Measurements from ENCODE around the gene TPT1. TPM values are rescaled to one million over a fixed set of nuclear protein-coding genes. Genes with fewer than 3 reads are reported as not detected.
A peak's percentile ranks its signal among the peaks of the same experiment; 100 is the strongest.

The TPT1 gene
- polyA plus RNA-seq, 5 donors = 7,824 to 10,165 (median 9,025) TPM

- DNase-seq = no peak
Observed at GRCh38 chr13:45336025-45336800, 4.8 kb downstream of the TPT1 start.

- no peak for DNase-seq
Observed at GRCh38 chr13:45335397-45336024, 5.5 kb downstream of the TPT1 start.

GRCh38 chr13:45333977-45334922 is 6.7 kb downstream of the TPT1 start:
- no peak for DNase-seq

DNA sequence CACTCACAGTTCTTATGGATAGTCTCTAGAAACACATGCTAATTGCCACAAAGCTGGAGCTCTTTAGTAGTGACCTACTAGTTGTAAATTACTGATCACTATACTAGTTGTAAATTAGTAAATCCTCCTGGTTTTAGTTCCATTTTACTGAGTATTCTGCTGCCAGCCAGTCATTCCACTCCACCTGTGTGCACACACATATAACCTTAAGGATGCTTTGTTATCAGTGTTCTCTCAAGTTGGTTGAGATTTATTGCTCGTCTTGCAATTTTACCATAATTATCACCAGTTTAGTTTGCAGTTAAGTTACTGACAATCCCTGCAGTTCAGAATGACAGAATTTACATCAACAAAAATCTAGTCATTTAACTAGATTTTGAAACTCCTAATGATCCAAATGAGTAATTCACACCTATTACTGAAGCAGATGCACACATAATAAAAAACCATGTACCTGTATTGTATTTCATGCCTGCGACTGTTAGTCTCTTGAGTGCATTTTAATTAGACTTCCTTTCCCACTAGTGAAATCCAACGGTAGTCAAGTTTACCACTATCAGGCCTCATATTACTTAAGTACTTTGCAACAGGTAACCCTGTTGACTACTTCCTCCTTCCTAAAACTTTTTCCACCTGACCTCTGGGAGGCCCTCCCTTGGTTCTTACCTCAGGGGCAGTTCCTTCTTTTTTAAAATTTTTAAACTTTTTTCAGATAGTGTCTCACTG is 7.6 kb downstream of the TPT1 start:
- no peak for DNase-seq

GRCh38 chr13:45332831-45333219 is 8.2 kb downstream of the TPT1 start:
- DNase-seq = no peak

- peak in 1 of 2 donors; percentile 45 for DNase-seq
Observed at GRCh38 chr13:45332036-45332830, 8.8 kb downstream of the TPT1 start.

- DNase-seq = no peak
Observed at GRCh38 chr13:45331692-45332035, 9.3 kb downstream of the TPT1 start.

DNA sequence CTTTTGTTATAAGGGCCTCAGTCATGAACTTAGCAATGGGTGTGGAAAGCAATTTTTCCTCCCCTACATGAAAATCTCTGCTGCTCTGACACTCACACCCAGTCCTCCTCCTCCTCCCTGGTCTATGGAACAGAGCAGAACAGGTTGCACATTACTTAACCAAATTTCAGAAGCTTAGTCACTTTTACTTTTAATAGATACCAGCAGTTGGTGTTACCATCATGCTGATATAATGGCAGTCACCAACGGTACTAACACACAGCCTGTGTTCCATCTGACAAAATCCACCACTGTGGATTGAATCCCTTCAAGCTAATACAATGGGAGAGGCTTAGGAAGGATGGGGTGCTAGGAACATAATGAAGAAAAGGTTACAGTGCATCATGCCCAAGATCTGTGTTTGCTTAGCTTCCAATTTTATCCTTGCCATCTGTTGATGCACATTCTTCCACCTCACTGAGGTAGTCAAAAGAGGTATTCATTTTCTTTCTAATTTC is 9.8 kb downstream of the TPT1 start:
- no peak for DNase-seq

DNA sequence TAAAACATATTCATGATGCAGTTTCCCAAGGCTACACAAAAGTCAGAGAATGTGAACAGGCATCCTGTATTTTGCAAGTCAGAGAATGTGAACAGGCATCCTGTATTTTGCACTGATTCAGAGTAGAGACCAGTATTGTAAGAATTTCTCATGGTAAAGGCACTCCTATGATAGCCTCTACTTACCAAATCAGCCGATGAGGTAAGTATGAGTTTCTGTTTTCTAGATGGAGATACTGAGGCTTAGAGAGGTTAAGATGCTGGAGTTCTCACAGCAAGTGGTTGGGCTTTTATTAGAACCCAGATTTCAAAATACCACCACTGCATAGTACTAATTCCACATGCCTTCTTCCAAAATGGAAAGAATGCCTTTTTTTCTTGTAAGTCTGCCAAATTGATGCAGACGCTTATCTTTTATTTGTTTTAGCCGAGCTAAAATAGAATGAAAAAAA is 12.3 kb downstream of the TPT1 start:
- peak in 1 of 2 donors; percentile 36 for DNase-seq

- DNase-seq = no peak
Observed at GRCh38 chr13:45327253-45327955, 13.6 kb downstream of the TPT1 start.

DNA sequence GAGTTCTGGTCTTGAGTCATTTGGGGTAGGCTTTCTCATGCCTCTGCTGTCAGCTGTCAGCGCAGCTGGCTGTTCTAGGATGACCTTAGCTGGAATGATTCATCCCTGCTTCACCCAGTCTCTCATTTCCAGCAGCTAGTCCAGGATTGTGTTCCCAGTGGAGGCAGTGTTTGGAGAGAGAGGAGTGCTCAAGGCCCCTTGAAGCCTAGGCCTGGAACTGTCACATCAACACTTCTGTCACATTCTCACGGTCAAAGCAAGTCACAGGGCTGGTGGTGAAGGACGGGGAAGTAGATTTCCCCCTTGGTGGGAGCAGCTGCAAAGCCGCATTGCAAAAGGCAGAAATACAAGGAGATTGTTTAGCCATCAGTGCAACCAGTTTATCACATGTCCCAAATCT is 15.2 kb downstream of the TPT1 start:
- DNase-seq = no peak

DNA sequence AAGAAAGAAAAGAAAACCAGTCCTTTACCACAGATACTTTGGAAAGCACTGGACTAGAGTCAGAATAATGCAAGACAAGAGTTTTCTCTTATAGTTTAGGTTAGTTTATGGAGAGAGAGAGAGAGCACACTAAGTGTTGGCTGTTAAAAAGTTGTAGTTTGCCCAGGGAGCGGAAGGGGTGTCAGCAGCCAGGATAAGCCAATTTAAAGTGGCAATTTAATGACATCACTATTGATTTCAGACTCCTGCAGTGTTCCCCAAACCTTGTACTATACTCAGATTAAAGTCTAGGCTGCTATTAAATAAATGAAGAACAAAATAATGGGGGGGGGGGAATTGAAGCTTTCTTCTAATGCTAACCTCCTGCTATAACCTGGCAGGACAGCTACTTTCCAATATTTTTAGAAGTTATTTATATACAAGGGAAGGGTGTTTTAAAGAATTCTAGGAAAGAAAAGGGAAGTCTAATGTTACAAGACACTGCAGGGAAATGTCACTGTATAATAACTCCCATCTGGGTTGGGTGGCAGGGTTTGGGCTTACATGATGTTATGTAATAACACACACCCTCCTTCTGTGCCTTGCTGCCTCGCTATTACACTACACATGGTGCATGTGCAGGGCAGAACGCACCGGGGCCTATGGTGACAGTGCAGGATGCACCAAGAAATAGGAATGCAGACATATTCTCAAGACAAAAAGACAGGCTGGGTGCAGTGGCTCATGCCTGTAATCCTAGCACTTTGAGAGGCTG is 19.9 kb downstream of the TPT1 start:
- no peak for DNase-seq

GRCh38 chr13:45316996-45317395 is 24.0 kb downstream of the TPT1 start:
- no peak for DNase-seq

DNA sequence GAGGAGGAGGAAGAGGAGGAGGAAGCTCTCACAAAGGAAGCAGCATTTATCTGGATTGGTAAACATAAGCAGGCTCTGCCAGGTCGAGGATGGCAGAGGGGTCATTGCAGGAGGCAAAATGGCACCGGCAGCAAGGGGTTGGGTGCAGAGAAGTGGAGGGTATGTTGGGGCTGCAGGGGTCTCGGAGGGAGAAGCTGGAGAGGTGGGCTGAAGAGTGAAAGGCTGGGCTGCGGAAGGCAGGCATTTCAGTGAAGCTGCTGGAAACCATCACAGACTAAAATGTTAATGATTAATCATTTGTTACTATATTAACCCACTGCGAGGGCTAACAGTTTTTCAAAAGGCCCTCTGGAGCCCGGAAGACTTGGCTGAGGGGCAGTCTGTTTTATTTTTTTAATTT is 24.6 kb downstream of the TPT1 start:
- no peak for DNase-seq

DNA sequence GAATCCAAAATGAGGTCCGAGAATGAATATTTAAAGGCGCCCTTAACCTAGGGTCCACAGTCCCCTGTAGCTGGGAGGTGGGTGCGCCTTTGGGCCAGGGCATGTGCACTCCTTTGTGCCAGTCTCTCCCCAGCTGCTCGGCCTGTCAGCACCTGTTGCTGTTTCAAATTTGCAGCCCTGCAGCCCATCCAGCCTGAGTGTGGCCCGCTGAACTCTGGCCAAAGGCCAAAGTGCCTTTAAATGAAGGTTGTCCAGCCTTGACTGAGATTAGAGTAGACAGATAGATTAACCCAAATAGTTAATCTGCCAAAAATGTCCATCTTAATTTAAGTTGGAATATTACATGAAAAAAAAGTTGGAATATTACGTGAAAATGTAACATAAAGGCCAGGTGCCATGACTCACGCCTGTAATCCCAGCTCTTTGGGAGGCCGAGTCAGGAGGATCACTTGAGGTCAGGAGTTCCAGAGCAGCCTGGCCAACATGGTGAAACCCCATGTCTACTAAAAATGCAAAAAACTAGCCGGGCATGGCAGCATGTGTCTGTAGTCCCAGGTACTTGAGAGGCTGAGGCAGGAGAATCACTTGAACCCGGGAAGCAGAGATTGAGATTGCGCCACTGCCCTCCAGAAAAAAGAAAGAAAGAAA is 25.3 kb downstream of the TPT1 start:
- DNase-seq = no peak

GRCh38 chr13:45314822-45315221 is 26.2 kb downstream of the TPT1 start:
- no peak for DNase-seq

DNA sequence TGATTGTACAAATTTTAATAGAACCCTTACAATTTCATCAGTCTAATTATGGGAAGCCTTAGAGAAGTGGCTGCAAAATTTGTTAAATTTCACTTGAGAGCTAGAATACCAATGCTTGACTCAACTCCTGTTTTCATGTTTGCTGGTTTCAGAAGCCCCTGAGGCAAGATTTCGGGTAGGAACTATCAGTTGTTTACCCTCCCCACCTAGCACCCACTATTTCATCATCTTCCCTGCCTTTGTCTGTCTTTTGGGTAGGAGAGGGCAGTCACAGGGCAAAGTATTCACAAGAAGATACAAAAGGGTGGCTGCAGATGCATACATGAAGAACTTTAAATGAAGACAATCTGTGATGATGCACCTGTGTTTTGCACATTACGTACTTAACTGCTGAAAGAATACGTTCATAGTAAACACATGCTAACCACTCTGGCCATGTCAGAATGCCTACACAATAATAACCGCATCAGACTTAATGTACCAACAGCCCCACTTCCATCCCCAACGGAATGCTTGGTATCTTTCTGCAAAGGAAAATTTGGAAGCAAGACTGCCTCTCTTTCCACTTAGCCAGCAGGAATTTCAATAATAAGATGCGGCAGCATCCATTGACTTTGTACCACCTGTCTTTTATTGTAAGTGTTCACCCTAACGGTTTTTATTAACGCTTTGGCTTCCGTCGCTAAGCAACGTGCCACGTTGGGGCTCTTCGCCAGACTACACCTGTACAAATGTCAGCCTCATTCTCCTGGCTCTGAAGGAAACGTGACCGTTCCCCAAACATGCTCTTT is 30.4 kb downstream of the TPT1 start:
- DNase-seq = no peak

- DNase-seq = no peak
Observed at GRCh38 chr13:45306966-45307365, 34.0 kb downstream of the TPT1 start.
